CD4-positive, alpha-beta T cell (primary cell): ENCODE data around the gene CDH4. TPM values are rescaled to one million over a fixed set of nuclear protein-coding genes. Genes with fewer than 3 reads are reported as not detected.

Experiments used
- ATAC-seq: fragments of 200-7000 bp; cut with Tn5 transposase; one replicate; pipeline ENCODE4 v1.10.0; 2022; ENCODE audit warnings: mild to moderate bottlenecking; ENCODE audit not compliant: poor library complexity
- CTCF ChIA-PET: fragments of 350-600 bp; sonication (Branson Sonifier 250); formaldehyde crosslinking; loops from one replicate; lab custom pipeline; 2021; ENCODE audit warnings: antibody characterized with exemption, inconsistent platforms; lab: Charles Lee
- POLR2A ChIA-PET: fragments of 350-600 bp; sonication (Branson Sonifier 250); formaldehyde crosslinking; loops from one replicate; lab custom pipeline; 2021; ENCODE audit warnings: antibody characterized with exemption, inconsistent platforms; lab: Charles Lee
- DNase-seq, 14 experiments: peaks; one replicate each; pipeline ENCODE4 v3.0.0-alpha.2; 2013 to 2020; ENCODE audit warnings: mixed read lengths in 2 of 14
- H3K27ac ChIP-seq, 2 donors: one replicate each; pipeline versions ENCODE4 v1.5.1 to v1.7.0; 2013; ENCODE audit warnings: low read length in 2 of 2, low read depth in 1 of 2, mild to moderate bottlenecking in 1 of 2
- H3K27me3 ChIP-seq, 2 experiments: 1 replicate in 1 of 2; 2 replicates in 1 of 2; pipeline versions ENCODE4 v1.6.1 to v1.7.0; 2013; ENCODE audit warnings: low read length in 2 of 2, control low read depth in 1 of 2, mild to moderate bottlenecking in 1 of 2, moderate library complexity in 1 of 2; ENCODE audit not compliant: insufficient read depth in 2 of 2, control insufficient read depth in 1 of 2
- H3K36me3 ChIP-seq: one replicate; pipeline ENCODE4 v1.6.1; 2013; ENCODE audit warnings: low read length, control low read depth; ENCODE audit not compliant: insufficient read depth
- H3K4me1 ChIP-seq: one replicate; pipeline ENCODE4 v1.6.1; 2013; ENCODE audit warnings: low read length, control low read depth; ENCODE audit not compliant: insufficient read depth
- H3K4me3 ChIP-seq: one replicate; pipeline ENCODE4 v1.5.1; 2013; ENCODE audit warnings: mild to moderate bottlenecking, low read length, moderate library complexity
- H3K9me3 ChIP-seq, 2 experiments: 1 replicate in 1 of 2; 2 replicates in 1 of 2; pipeline versions ENCODE4 v1.6.1 to v1.7.0; 2013; ENCODE audit warnings: low read length in 2 of 2, mild to moderate bottlenecking in 2 of 2, control low read depth in 1 of 2, moderate library complexity in 1 of 2; ENCODE audit not compliant: control insufficient read depth in 1 of 2, insufficient read depth in 1 of 2
- H3K27ac Mint-ChIP-seq: one replicate; pipeline ENCODE4 v1.8.0; 2020; ENCODE audit warnings: mixed read lengths
- H3K27me3 Mint-ChIP-seq: one replicate; pipeline ENCODE4 v1.8.0; 2021; ENCODE audit warnings: mixed read lengths
- H3K36me3 Mint-ChIP-seq: one replicate; pipeline ENCODE4 v1.8.0; 2021; ENCODE audit warnings: low read depth, mixed read lengths
- H3K4me1 Mint-ChIP-seq: one replicate; pipeline ENCODE4 v1.8.0; 2021; ENCODE audit warnings: low read depth, mixed read lengths
- H3K4me3 Mint-ChIP-seq: one replicate; pipeline ENCODE4 v1.8.0; 2020; ENCODE audit warnings: mild to moderate bottlenecking, mixed read lengths
- H3K9me3 Mint-ChIP-seq: one replicate; pipeline ENCODE4 v1.8.0; 2020; ENCODE audit warnings: mixed read lengths
- CTCF ChIP-seq: fragments of 200-600 bp; IDR thresholded peaks from one replicate; pipeline ENCODE4 v1.8.0; 2022; ENCODE audit warnings: antibody characterized with exemption, mild to moderate bottlenecking
- intact Hi-C, 2 experiments: fragments of 100-400 bp; cut with DNase I in 1 of 2; cut with micrococcal nuclease in 1 of 2; formaldehyde crosslinking; loops; one replicate each; pipeline versions ENCODE4 v1.15.1 to v1.9.0; 2023 to 2025; cut with DNase I, micrococcal nuclease
- total RNA-seq, 174 experiments: library from RNA in 2 of 174; stranded (reverse) in 2 of 174; gene quantifications; one replicate each; pipeline ENCODE4 v1.2.3 and lab custom pipeline; 2021 to 2026

Gene CDH4
- total RNA-seq, 2 experiments from 2014 or later = 0.11 TPM

- Mint-ChIP-seq H3K4me1 (no peaks in the 10 kb centered on the region), H3K4me3 (no peak overlapping the region), H3K27me3 (no peaks in the 10 kb centered on the region), H3K27ac (no peak overlapping the region), H3K9me3 (no peaks in the 10 kb centered on the region), H3K36me3 (no peaks in the 10 kb centered on the region)
- Histone ChIP-seq H3K4me1 (no peaks in the 10 kb centered on the region), H3K27me3 (peaks cover 0 to 2% of the 10 kb centered on the region in 2 experiments), H3K9me3 (peaks cover 0 to 19% of the 10 kb centered on the region in 2 experiments), H3K27ac (no peak overlapping the region), H3K36me3 (no peaks in the 10 kb centered on the region), H3K4me3 (no peak overlapping the region)
- DNase-seq (no peak), ATAC-seq (no peak)
- TF ChIP-seq CTCF = no peak
- CTCF ChIA-PET = no interaction called here
- POLR2A ChIA-PET = no interaction called here
- intact Hi-C loops = no loop called here
Measured at GRCh38 chr20:61490721-61491120, 238.7 kb downstream of the CDH4 start.

- no peaks in the 10 kb centered on the region for H3K36me3 ChIP-seq
- Mint-ChIP-seq H3K36me3 (no peaks in the 10 kb centered on the region), H3K9me3 (no peaks in the 10 kb centered on the region), H3K27me3 (peaks cover 3% of the 10 kb centered on the region), H3K27ac (no peak overlapping the region), H3K4me3 (no peak overlapping the region), H3K4me1 (no peaks in the 10 kb centered on the region)
- no peak overlapping the region for H3K27ac ChIP-seq
- intact Hi-C loops = no loop called here
- H3K27me3 ChIP-seq = peaks cover 0 to 2% of the 10 kb centered on the region in 2 experiments
- peaks cover 0 to 15% of the 10 kb centered on the region in 2 experiments for H3K9me3 ChIP-seq
- ChIA-PET CTCF (no interaction called here), POLR2A (no interaction called here)
- ATAC-seq (no peak), DNase-seq (no peak)
- H3K4me3 ChIP-seq = no peak overlapping the region
- H3K4me1 ChIP-seq = no peaks in the 10 kb centered on the region
- no peak for TF ChIP-seq CTCF
Measured at GRCh38 chr20:61492065-61492464, 240.0 kb downstream of the CDH4 start.

- no peak for TF ChIP-seq CTCF
- H3K9me3 Mint-ChIP-seq = no peaks in the 10 kb centered on the region
- no peaks in the 10 kb centered on the region for H3K4me1 Mint-ChIP-seq
- H3K4me1 ChIP-seq = no peaks in the 10 kb centered on the region
- no peak for DNase-seq
- no peak overlapping the region for H3K4me3 Mint-ChIP-seq
- peaks cover 3% of the 10 kb centered on the region for H3K27me3 Mint-ChIP-seq
- CTCF ChIA-PET = no interaction called here
- no peaks in the 10 kb centered on the region for H3K36me3 ChIP-seq
- peaks cover 0 to 2% of the 10 kb centered on the region in 2 experiments for H3K27me3 ChIP-seq
- H3K36me3 Mint-ChIP-seq = no peaks in the 10 kb centered on the region
- no peak overlapping the region for H3K27ac ChIP-seq
- peaks cover 0 to 16% of the 10 kb centered on the region in 2 experiments for H3K9me3 ChIP-seq
- H3K4me3 ChIP-seq = no peak overlapping the region
- POLR2A ChIA-PET = no interaction called here
- intact Hi-C loops = no loop called here
- H3K27ac Mint-ChIP-seq = no peak overlapping the region
- no peak for ATAC-seq
Measured at GRCh38 chr20:61493798-61494305, 241.8 kb downstream of the CDH4 start.
